ENCODE measurements around the gene MCOLN1. TPM values are rescaled to one million over a fixed set of nuclear protein-coding genes. Genes with fewer than 3 reads are reported as not detected.

MCOLN1 gene
- total RNA-seq, 2 donors from 2014 or later = 17.8 to 26.5 TPM

GRCh38 chr19:7544626-7545025 is 22.2 kb downstream of the MCOLN1 start:
- Histone ChIP-seq H3K36me3 (peaks cover 25% of the 10 kb centered on the region), H3K4me3 (no peak overlapping the region), H3K27ac (no peak overlapping the region), H3K4me1 (no peaks in the 10 kb centered on the region), H3K9ac (ENCODE audit: low read depth in 2 of 2, low read length in 2 of 2) (no peak overlapping the region), H3K9me3 (no peaks in the 10 kb centered on the region), H3K27me3 (no peaks in the 10 kb centered on the region)
- no peak for DNase-seq
- intact Hi-C loops (cut with DNase I) = no loop called here
- no peak for TF ChIP-seq CTCF (IDR thresholded peaks at IDR 0.05)

DNA sequence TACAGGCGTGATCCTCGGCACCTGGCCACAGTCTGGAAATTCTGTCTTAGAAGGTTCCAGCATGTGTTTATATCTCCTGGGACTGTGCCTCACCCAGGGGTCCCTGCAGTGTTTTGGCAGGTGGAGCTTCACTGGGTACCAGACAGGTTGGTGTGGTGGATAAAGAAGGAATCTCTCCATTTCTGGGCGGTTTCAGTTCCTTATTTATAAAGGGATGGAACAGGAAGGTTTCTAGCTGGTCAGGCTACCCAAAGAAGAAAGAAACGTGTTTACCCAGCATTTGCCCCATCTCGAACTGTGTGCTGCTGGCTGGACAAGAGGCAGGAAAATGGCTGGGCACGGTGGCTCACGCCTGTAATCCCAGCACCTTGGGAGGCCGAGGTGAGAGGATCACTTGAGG is 22.9 kb downstream of the MCOLN1 start:
- no peak for TF ChIP-seq CTCF (IDR thresholded peaks at IDR 0.05)
- Histone ChIP-seq H3K4me1 (no peaks in the 10 kb centered on the region), H3K27me3 (no peaks in the 10 kb centered on the region), H3K27ac (no peak overlapping the region), H3K9ac (ENCODE audit: low read depth in 2 of 2, low read length in 2 of 2) (no peak overlapping the region), H3K9me3 (no peaks in the 10 kb centered on the region), H3K36me3 (peaks cover 25% of the 10 kb centered on the region), H3K4me3 (no peak overlapping the region)
- DNase-seq = no peak
- intact Hi-C loops (cut with DNase I) = no loop called here

- no peak overlapping the region for H3K27ac ChIP-seq
- no peak for DNase-seq
- H3K27me3 ChIP-seq = no peaks in the 10 kb centered on the region
- peaks cover 22% of the 10 kb centered on the region for H3K36me3 ChIP-seq
- intact Hi-C loops (cut with DNase I) = no loop called here
- H3K4me3 ChIP-seq = no peak overlapping the region
- no peaks in the 10 kb centered on the region for H3K4me1 ChIP-seq
- TF ChIP-seq CTCF (IDR thresholded peaks at IDR 0.05) = no peak
- no peak overlapping the region for H3K9ac ChIP-seq (ENCODE audit: low read depth in 2 of 2, low read length in 2 of 2)
- H3K9me3 ChIP-seq = no peaks in the 10 kb centered on the region
Observed at GRCh38 chr19:7545904-7546303, 23.5 kb downstream of the MCOLN1 start.

DNA sequence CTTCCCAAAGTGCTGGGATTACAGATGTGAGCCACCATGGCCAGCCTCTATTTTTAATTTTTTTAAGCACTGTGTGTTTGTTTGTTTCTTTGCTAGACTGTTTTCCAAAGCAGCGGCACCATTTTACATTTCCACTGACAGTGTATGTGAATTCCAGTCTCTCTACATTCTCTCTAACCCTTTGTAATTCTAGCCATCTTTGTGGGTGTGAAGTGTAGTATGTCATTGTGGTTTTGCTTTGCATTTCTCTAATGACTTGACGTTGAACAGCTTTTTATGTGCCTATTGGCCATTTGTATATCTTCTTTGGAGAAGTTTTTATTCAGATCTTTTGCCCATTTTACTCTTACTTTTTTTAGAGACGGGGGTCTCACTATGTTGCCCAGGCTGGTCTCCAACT is 24.7 kb downstream of the MCOLN1 start:
- Histone ChIP-seq H3K27ac (no peak overlapping the region), H3K4me3 (no peak overlapping the region), H3K9ac (ENCODE audit: low read depth in 2 of 2, low read length in 2 of 2) (no peak overlapping the region), H3K4me1 (no peaks in the 10 kb centered on the region), H3K27me3 (no peaks in the 10 kb centered on the region), H3K9me3 (no peaks in the 10 kb centered on the region), H3K36me3 (peaks cover 12% of the 10 kb centered on the region)
- intact Hi-C loops (cut with DNase I) = no loop called here
- no peak for DNase-seq
- no peak for TF ChIP-seq CTCF (IDR thresholded peaks at IDR 0.05)

- Histone ChIP-seq H3K9me3 (no peaks in the 10 kb centered on the region), H3K27me3 (no peaks in the 10 kb centered on the region), H3K4me3 (no peak overlapping the region), H3K4me1 (no peaks in the 10 kb centered on the region), H3K9ac (ENCODE audit: low read depth in 2 of 2, low read length in 2 of 2) (no peak overlapping the region), H3K36me3 (peaks cover under 1% of the 10 kb centered on the region), H3K27ac (no peak overlapping the region)
- intact Hi-C loops (cut with DNase I) = no loop called here
- no peak for DNase-seq
- no peak for TF ChIP-seq CTCF (IDR thresholded peaks at IDR 0.05)
Observed at GRCh38 chr19:7549429-7550148, 27.2 kb downstream of the MCOLN1 start.
